Right ventricle myocardium superior (tissue), 1 donor: ENCODE data around the gene CYP4V2. TPM values are rescaled to one million over a fixed set of nuclear protein-coding genes. Genes with fewer than 3 reads are reported as not detected.
"Not testable (repeated sequence)": the region's sequence is repeated elsewhere in the genome, so short reads cannot be mapped to it uniquely, and the experiment has no call there.

ENCODE experiments used
- ATAC-seq: fragments of 200-7000 bp; cut with Tn5 transposase; one replicate; pipeline ENCODE4 v1.9.1; 2020; ENCODE audit warnings: mild to moderate bottlenecking; ENCODE audit not compliant: poor library complexity
- DNase-seq: peaks from one replicate; pipeline ENCODE4 v3.0.0-alpha.2; 2020
- intact Hi-C: fragments of 100-400 bp; cut with DNase I; formaldehyde crosslinking; loops from one replicate; pipeline ENCODE4 v1.11.2; 2022
- total RNA-seq: library from RNA; stranded (reverse); fragmentation: NEBNext Ultra II Directional; extraction: Animal tissue kit (Norgen Biotek cat#: 25700); gene quantifications from one replicate; pipeline ENCODE4 v1.2.1, GENCODE V29; 2021
- donor health status: DM: no; HTN: yes; CAD: no; lungs with severe emphysema.

CYP4V2 gene
- total RNA-seq, 1 donor from 2014 or later: 25.3 TPM

DNA sequence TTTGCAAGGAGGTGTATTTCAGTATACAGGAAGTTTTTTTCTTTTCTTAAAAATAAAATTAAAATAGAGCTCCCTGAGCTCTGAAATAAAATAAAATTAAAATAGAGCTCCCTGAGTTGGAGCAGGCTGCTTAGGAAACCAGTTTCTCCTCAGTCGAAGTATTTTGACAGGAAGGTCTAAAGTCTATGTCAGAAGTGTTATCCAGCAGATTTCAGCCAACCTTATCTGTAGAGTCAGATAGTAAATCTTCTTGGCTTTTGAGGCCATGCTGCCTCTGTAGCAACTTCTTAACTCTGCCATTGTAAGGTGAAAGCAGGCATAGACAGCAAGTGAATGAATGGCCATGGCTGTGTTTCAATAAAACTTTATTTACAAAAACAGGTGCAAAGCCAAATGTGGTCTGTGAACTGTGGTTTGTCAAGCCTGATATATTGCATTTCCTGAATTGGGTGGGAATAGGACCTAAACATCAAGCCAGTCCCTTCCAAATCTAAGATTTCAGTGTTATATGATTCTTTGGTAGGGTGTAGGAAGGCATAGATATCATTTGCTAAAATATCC, 26.4 kb downstream of the CYP4V2 start:
- intact Hi-C loops: no loop called here
- DNase-seq: no peak
- ATAC-seq: no peak

GRCh38 chr4:186221624-186222023, 30.3 kb downstream of the CYP4V2 start:
- ATAC-seq (no peak), DNase-seq (no peak)
- intact Hi-C loops: no loop called here

- intact Hi-C loops: no loop called here
- no peak for DNase-seq
- no peak for ATAC-seq
These were observed 34.5 kb downstream of the CYP4V2 start for GRCh38 chr4:186225848-186226247.

DNA sequence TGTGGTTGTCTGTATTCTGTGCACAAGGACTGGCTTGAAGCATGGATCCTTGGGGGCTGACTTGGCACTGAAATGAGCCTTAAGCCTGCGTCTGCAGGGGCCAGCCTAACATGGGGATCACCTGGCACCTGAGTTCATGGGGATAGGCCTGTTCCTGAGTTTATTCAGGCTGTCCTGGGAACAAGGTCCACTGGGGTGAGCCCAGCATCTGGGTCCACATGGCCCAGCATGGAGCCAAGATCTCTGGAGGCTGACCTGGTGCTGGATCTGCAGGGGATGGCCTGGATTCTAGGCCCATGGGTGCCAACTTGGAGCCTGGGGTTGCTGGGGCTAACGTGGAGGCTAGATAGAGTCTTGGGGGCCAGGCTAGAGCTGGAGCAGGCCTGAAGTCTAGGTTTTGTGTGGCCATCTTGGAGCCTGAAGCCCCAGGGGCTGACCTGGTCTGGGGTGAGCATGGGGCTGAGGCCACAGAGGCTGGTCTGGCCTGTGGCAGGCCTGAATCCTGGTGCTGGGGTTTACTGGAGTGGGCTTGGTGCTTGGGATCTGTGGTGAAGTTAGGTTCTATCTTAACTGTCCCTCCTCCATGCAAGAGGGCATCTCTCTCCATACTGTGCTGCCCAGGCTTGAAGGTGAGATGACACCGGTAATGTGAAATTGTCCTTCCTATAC, 35.3 kb downstream of the CYP4V2 start:
- intact Hi-C loops: no loop called here
- ATAC-seq: no peak
- no peak for DNase-seq

- ATAC-seq: no peak
- intact Hi-C loops: no loop called here
- DNase-seq: no peak
These were observed 35.9 kb downstream of the CYP4V2 start, which contains the start of gene KLKB1 for GRCh38 chr4:186227221-186227620. Gene KLKB1 (plus strand): TSS chr4:186227507. CDS start chr4:186228196, 689 bp downstream.

GRCh38 chr4:186227744-186228513, 36.6 kb downstream of the CYP4V2 start:
- ATAC-seq: peak; percentile 25
- intact Hi-C loops: no loop called here

DNA sequence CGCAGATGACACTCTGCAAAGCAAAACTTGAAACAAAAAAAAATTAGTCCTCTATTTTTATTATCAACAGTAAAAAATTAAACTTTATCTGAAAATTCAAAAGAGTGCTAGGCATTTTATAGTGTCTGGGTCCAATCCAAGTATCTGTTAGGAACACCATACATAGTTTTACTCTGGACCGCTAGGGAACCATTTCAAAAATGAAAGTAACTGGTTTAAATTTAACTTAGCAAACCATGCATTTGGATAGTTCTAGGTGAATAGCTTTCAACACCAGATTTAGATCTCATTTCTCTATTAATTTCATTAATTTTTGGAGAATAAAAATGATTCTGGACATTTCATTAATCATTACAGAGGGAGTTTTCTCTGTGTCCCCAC, 37.1 kb downstream of the CYP4V2 start:
- intact Hi-C loops: no loop called here
- DNase-seq: no peak
- ATAC-seq: no peak

More at GRCh38 chr4:186227744-186228513, 36.6 kb downstream of the CYP4V2 start:
- DNase-seq: no peak

DNA sequence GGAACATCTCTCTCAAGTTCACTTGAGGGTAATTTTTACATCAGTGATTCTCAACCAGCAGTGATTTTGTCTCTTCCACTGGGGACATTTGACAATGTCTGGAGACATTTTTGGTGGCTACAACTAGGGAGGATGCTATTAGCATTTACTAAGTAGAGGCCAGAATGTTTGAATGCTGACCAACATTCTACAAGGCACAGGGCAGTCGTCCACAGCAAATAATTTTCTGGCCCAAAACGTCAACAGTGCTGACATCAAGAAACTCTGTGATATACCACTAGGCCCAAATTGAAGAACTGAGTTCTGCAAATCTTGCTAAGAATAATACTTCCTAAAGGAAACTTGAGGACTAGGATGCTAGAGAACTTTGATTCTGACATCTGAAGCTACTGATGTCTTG, 43.0 kb downstream of the CYP4V2 start:
- intact Hi-C loops: no loop called here
- DNase-seq: no peak
- no peak for ATAC-seq

DNA sequence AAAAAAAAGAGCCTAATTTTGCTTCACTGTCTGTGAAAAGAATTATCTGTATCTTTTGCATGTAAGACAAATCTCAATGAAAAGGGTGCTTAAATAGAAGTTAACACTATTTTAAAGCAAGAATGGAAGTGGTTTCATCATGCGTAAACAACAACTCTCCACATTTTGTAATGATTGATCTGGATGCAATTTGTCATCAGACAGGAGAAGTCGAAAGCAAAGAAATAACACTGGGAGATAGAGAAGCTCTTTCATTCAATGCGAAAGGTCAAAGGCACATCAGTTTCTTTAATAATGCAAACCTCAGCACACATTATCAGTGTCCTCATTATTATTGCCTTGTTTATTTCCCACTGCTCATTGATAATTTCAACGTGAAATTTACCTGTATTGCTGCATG, 44.8 kb downstream of the CYP4V2 start:
- ATAC-seq (no peak), DNase-seq (no peak)
- intact Hi-C loops: no loop called here

DNA sequence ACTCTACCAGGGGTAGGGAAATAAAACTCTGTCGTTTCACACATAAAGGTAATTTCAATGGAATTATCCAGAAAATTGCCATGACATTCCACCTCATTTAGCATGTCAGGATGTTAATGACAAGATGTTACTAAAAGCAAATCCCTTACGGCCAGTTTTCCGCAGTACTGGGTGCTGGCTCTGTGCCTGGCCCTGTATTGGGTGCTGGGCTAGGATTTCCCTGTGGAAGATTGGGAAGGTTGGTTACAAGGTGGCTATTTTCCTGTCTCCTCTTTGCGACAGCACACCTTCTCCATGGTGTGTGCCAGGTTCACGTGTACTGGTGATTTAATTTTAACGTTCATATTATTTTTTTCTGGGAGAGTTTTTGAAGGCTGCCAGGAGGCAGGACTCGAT, 49.1 kb downstream of the CYP4V2 start:
- DNase-seq (no peak), ATAC-seq (no peak)
- intact Hi-C loops: no loop called here

GRCh38 chr4:186240848-186241491, 49.6 kb downstream of the CYP4V2 start:
- intact Hi-C loops: no loop called here
- ATAC-seq: no peak
- no peak for DNase-seq

GRCh38 chr4:186241616-186242015, 50.2 kb downstream of the CYP4V2 start:
- ATAC-seq (no peak), DNase-seq (no peak)
- intact Hi-C loops: no loop called here

DNA sequence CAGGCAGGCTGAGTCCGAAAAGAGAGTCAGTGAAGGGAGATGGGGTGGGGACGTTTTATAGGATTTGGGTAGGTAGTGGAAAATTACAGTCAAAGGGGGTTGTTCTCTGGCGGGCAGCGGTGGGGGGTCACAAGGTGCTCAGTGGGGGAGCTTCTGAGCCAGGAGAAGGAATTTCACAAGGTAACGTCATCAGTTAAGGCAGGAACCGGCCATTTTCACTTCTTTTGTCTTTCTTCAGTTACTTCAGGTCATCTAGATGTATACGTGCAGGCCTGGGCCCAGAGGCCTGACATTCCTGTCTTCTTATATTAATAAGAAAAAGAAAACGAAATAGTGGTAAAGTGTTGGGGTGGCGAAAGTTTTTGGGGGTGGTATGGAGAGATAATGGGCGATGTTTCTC, 50.7 kb downstream of the CYP4V2 start:
- intact Hi-C loops, DNase-seq, ATAC-seq: not testable (repeated sequence)

DNA sequence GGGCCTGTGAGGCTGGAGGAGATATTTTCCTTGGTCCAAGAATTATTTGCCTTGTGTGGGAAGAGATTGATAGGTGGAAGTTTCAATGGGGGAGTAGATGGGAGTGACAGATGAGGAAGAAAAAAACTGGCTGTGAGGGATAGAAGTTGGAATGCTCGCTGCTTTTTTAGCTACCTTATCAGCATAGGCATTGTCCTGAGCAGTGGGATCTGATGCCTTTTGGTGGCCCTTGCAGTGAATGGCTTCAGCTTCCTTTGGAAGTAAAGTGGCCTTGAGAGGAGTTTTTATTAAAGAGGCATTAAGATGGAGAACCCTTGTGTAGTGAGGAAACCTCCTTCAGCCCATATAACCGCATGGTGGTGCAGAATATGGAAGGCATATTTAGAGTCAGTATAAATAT, 52.0 kb downstream of the CYP4V2 start:
- DNase-seq (no peak), ATAC-seq (no peak)
- intact Hi-C loops: no loop called here

DNA sequence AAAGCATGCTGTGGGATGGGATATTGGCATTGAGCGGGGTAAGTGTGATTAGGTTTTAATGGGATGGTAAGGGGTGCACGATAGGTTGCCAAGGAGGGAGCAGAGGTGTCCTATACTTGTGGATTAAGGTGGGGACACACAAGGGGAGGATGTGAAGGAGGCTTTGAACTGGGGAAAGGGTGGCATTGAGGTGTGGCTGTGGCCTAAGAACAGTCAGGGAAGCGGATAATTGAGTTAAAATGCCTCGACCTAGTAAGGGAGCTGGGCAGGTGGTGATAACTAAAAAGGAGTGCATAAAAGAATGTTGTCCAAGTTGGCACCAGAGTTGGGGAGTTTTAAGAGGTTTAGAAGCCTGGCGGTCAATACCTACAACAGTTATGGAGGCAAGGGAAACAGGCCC, 53.5 kb downstream of the CYP4V2 start:
- intact Hi-C loops: no loop called here
- DNase-seq (no peak), ATAC-seq (no peak)

DNA sequence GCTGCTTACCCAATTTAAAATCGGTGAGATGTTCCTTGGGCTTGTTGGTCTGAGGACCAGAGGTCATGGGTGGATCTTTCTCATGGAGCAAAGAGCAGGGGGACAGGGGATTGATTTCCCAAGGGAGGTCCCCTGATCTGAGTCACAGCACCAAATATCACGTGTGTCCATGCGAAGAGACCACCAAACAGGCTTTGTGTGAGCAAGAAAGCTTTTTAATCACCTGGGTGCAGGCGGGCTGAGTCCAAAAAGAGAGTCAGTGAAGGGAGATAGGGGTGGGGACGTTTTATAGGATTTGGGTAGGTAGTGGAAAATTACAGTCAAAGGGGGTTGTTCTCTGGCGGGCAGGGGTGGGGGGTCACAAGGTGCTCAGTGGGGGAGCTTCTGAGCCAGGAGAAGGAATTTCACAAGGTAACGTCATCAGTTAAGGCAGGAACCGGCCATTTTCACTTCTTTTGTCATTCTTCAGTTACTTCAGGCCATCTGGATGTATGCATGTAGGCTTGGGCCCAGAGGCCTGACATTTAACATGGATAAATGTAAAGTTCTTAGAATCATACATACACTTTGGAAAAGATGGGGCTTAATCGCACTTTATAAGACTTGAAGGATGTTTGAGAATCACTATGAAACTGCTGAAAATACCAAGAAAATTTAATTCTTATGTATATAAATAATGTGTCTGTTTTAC, 55.8 kb downstream of the CYP4V2 start:
- ATAC-seq, intact Hi-C loops, DNase-seq: not testable (repeated sequence)

DNA sequence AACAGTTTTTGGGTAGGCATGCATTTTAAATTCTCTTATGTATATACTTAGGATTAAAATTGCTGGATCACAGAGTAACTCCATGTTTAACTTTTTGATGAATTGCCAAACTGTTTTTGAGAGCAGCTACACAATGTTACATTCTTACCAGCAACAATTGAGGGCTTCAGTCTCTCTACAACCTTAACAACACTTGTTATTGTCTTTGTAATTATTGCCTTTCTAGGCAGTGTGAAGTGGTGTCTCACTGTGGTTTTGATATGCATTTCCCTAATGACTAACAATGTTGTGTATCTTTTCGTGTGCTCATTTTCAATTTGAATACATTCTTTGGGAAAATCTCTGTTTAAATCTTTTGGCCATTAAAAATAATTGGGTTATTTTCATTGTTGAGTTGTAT, 57.3 kb downstream of the CYP4V2 start:
- ATAC-seq: no peak

GRCh38 chr4:186249785-186250754, 58.7 kb downstream of the CYP4V2 start:
- DNase-seq: no peak
- no peak for ATAC-seq
- intact Hi-C loops: no loop called here

More for the DNA sequence above, 57.3 kb downstream of the CYP4V2 start:
- intact Hi-C loops: no loop called here
- no peak for DNase-seq
